GM18505 (cell line): ENCODE measurements around the gene FBXO27.
"Not testable (repeated sequence)": the region's sequence is repeated elsewhere in the genome, so short reads cannot be mapped to it uniquely, and the experiment has no call there.

Source experiments
- ATAC-seq: cut with Tn5 transposase; IDR thresholded peaks from one replicate; pipeline ENCODE4 v1.9.1; 2021; ENCODE audit not compliant: unreplicated experiment
- POLR2A ChIP-seq: IDR thresholded peaks from 4 replicates; pipeline ENCODE4 v1.6.1; 2011; ENCODE audit warnings: borderline replicate concordance; ENCODE audit not compliant: insufficient read depth, insufficient read length; ENCODE audit errors: extremely low read depth

FBXO27 gene

GRCh38 chr19:39021063-39021462 lies 11.3 kb downstream of the FBXO27 start:
- ATAC-seq: no peak
- no peak for TF ChIP-seq POLR2A

GRCh38 chr19:39017646-39018045 lies 14.7 kb downstream of the FBXO27 start:
- TF ChIP-seq POLR2A: no peak
- no peak for ATAC-seq

- no peak for TF ChIP-seq POLR2A
Measured at GRCh38 chr19:39017026-39017425, 15.3 kb downstream of the FBXO27 start.

GRCh38 chr19:39014037-39014436 lies 18.3 kb downstream of the FBXO27 start:
- ATAC-seq: no peak
- TF ChIP-seq POLR2A: no peak

More at GRCh38 chr19:39017026-39017425, 15.3 kb downstream of the FBXO27 start:
- no peak for ATAC-seq

- no peak for ATAC-seq
- TF ChIP-seq POLR2A: no peak
Measured at GRCh38 chr19:39009001-39009400, 23.3 kb downstream of the FBXO27 start.

- no peak for TF ChIP-seq POLR2A
- ATAC-seq: no peak
Measured at GRCh38 chr19:39008137-39008536, 24.2 kb downstream of the FBXO27 start.

GRCh38 chr19:39007096-39007495 lies 25.3 kb downstream of the FBXO27 start:
- no peak for ATAC-seq
- no peak for TF ChIP-seq POLR2A

- ATAC-seq: no peak
- no peak for TF ChIP-seq POLR2A
Measured at GRCh38 chr19:39004403-39004802, 27.9 kb downstream of the FBXO27 start.

GRCh38 chr19:39003796-39004195 lies 28.6 kb downstream of the FBXO27 start:
- ATAC-seq: no peak
- no peak for TF ChIP-seq POLR2A

- TF ChIP-seq POLR2A: no peak
- ATAC-seq: no peak
Measured at GRCh38 chr19:39003188-39003587, 29.2 kb downstream of the FBXO27 start.

GRCh38 chr19:39001041-39001440 lies 31.3 kb downstream of the FBXO27 start:
- ATAC-seq: no peak
- no peak for TF ChIP-seq POLR2A

GRCh38 chr19:38997576-38997975 lies 34.8 kb downstream of the FBXO27 start:
- not testable (repeated sequence) for ATAC-seq

- no peak for TF ChIP-seq POLR2A
- ATAC-seq: no peak
Measured at GRCh38 chr19:38993271-38993670, 39.1 kb downstream of the FBXO27 start.

GRCh38 chr19:38990949-38991697 lies 41.2 kb downstream of the FBXO27 start:
- no peak for ATAC-seq
- no peak for TF ChIP-seq POLR2A

GRCh38 chr19:38989614-38990013 lies 42.7 kb downstream of the FBXO27 start:
- ATAC-seq: not testable (repeated sequence)
